Testis (tissue), 2 donors: ENCODE results near the gene IGFBP7.
"Not testable (repeated sequence)": the region's sequence is repeated elsewhere in the genome, so short reads cannot be mapped to it uniquely, and the experiment has no call there.

Experiments
- CTCF ChIP-seq, 3 experiments: fragments of 450-650 bp in 2 of 3; fragments of 200-600 bp in 1 of 3; sonication (generic) in 1 of 3; IDR thresholded peaks; one replicate each; pipeline ENCODE4 v1.5.1; 2016 to 2019; ENCODE audit warnings: antibody characterized with exemption in 3 of 3, mild to moderate bottlenecking in 2 of 3, moderate library complexity in 1 of 3
- POLR2A ChIP-seq: fragments of 450-650 bp; IDR thresholded peaks from one replicate; pipeline ENCODE4 v1.6.1; 2017; ENCODE audit warnings: antibody characterized with exemption, mild to moderate bottlenecking, moderate library complexity

DNA sequence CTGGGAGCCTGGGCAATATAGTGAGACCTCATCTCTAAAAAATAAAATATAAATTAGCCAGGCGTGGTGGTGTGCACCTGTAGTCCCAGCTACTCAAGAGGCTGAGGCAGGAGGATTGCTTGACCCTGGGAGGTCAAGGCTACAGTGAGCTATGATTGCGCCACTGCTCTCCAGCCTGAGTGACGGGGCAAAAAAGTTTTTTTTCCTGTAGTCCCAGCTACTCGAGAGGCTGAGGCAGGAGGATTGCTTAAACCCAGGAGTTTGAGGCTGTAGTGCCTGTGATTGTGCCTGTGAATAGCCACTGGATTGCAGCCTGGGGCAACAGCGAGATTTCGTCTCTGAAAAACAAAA is 49.5 kb downstream of the IGFBP7 start:
- not testable (repeated sequence) for TF ChIP-seq CTCF (IDR thresholded peaks at IDR 0.05); POLR2A
